Chondrocyte (in vitro differentiated cells): Measurements from ENCODE around the gene ARHGEF4. TPM values are rescaled to one million over a fixed set of nuclear protein-coding genes. Genes with fewer than 3 reads are reported as not detected.

Source experiments
- DNase-seq: peaks from one replicate; pipeline ENCODE4 v3.0.0; 2021; ENCODE audit warnings: mixed read lengths, low spot score
- H3K27ac Mint-ChIP-seq: one replicate; pipeline ENCODE4 v1.8.0; 2021; ENCODE audit warnings: mild to moderate bottlenecking, moderate library complexity, mixed read lengths; ENCODE audit not compliant: unreplicated experiment
- H3K27me3 Mint-ChIP-seq: 2 replicates; pipeline ENCODE4 v1.8.0; 2021; ENCODE audit warnings: low read depth, mixed read lengths
- H3K36me3 Mint-ChIP-seq: 2 replicates; pipeline ENCODE4 v1.8.0; 2021; ENCODE audit warnings: low read depth, mixed read lengths
- H3K4me1 Mint-ChIP-seq: 2 replicates; pipeline ENCODE4 v1.8.0; 2021; ENCODE audit warnings: low read depth, mild to moderate bottlenecking, mixed read lengths
- H3K4me3 Mint-ChIP-seq: one replicate; pipeline ENCODE4 v1.8.0; 2021; ENCODE audit warnings: mild to moderate bottlenecking, moderate library complexity, mixed read lengths; ENCODE audit not compliant: unreplicated experiment
- H3K9me3 Mint-ChIP-seq: 2 replicates; pipeline ENCODE4 v1.8.0; 2021; ENCODE audit warnings: low read depth, mixed read lengths
- total RNA-seq: library from RNA; stranded (reverse); gene quantifications from 3 replicates; pipeline ENCODE4 v1.2.1, GENCODE V29; 2021
- TF ChIP-seq, protein P1 (sequence below): fragments of 200-600 bp; sonication (generic); IDR thresholded peaks from 2 replicates; pipeline ENCODE4 v1.5.0; 2021; ENCODE audit warnings: antibody characterized with exemption, mild to moderate bottlenecking, moderate library complexity

ARHGEF4 gene
- total RNA-seq, 1 donor from 2014 or later: 12.3 TPM

DNA sequence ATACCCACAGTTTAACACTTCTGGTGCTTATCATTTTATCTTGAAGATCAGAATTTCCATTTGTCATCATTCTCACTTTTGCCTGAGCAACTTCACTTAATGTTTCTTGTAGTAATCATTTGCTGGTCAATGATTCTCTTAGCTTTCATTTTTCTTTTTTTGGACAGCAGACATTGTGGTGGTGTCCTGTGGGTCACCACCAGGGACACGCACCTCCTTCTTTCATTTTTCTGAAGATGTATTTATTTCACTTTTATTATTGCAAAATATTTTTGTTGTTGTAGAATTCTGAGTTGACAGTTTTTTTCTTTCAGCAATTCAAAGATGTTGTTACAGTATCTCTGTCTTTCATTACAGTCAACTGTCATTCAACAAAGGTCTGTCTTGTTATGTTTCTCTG is 172.3 kb downstream of the ARHGEF4 start:
- Mint-ChIP-seq H3K4me1 (no peaks in the 10 kb centered on the region), H3K36me3 (no peaks in the 10 kb centered on the region)

DNA sequence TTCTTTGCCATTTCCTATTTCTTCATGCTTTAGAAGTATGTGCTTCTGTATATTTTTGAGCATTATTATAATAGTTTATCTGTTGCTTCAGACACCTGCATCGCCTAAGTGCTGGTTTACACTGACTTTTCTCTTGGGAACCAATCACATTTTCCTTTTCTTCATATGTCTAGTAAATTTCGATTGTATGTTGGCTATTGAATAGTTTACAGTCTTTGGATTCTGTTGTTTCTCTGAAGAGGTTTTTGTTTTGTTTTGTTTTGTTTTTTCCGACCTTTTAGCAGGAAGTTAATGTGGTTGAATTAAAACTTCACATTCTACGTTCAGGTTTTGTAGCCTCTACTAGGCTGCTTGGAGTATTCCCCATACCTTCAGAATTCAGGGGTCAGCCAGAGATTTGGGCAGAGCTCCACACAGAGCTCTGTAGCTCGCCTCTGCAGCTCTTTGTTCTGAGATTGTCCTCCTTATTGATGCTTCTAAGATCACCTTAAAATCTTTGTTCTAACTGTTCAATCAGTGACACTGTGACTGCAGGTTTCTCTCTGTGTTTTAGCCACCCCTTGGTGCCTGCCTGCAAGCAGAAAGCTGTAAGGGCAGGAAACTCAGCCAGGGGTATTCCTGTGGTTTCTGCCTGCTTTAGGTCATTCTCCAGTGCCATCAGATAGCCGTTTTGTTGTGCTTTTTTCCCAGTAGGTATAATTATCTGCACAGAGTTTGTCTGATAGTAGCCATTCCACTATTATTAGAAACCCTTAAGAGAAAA is 173.2 kb downstream of the ARHGEF4 start:
- Mint-ChIP-seq H3K36me3 (no peaks in the 10 kb centered on the region), H3K27me3 (peaks cover 52% of the 10 kb centered on the region), H3K4me3 (no peak overlapping the region), H3K4me1 (no peaks in the 10 kb centered on the region), H3K27ac (no peak overlapping the region), H3K9me3 (peaks cover 5% of the 10 kb centered on the region)
- TF ChIP-seq, protein P1, sequence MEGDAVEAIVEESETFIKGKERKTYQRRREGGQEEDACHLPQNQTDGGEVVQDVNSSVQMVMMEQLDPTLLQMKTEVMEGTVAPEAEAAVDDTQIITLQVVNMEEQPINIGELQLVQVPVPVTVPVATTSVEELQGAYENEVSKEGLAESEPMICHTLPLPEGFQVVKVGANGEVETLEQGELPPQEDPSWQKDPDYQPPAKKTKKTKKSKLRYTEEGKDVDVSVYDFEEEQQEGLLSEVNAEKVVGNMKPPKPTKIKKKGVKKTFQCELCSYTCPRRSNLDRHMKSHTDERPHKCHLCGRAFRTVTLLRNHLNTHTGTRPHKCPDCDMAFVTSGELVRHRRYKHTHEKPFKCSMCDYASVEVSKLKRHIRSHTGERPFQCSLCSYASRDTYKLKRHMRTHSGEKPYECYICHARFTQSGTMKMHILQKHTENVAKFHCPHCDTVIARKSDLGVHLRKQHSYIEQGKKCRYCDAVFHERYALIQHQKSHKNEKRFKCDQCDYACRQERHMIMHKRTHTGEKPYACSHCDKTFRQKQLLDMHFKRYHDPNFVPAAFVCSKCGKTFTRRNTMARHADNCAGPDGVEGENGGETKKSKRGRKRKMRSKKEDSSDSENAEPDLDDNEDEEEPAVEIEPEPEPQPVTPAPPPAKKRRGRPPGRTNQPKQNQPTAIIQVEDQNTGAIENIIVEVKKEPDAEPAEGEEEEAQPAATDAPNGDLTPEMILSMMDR: no peak
- DNase-seq: no peak

More for the DNA sequence above, 172.3 kb downstream of the ARHGEF4 start:
- H3K27me3 Mint-ChIP-seq: peaks cover 48% of the 10 kb centered on the region
- H3K9me3 Mint-ChIP-seq: peaks cover 5% of the 10 kb centered on the region
- DNase-seq: no peak
- H3K27ac Mint-ChIP-seq: no peak overlapping the region
- no peak overlapping the region for H3K4me3 Mint-ChIP-seq
- TF ChIP-seq, protein P1: no peak

DNA sequence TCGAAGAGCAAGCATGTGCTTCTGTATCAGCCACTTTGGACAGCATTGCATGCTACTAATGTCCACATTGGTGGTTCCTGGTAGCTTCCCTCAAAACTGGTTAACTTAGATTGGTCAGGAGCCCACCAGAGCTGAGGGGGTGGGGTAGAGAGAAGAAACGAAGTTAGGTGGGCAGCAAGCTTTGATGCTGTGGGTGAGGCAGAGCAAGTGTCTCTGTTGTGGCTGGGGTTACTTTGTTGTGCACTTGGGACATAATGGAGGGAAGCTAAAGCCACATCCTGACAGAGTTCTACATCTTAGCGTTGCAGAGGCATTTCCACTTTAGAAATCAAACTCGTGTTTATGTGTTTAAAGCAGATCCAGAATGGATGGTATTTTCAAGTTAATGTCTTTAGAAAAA is 173.9 kb downstream of the ARHGEF4 start:
- H3K4me1 Mint-ChIP-seq: no peaks in the 10 kb centered on the region
- H3K9me3 Mint-ChIP-seq: peaks cover 5% of the 10 kb centered on the region
- H3K27me3 Mint-ChIP-seq: peaks cover 49% of the 10 kb centered on the region
- no peaks in the 10 kb centered on the region for H3K36me3 Mint-ChIP-seq
- H3K27ac Mint-ChIP-seq: no peak overlapping the region
- TF ChIP-seq, protein P1: no peak
- H3K4me3 Mint-ChIP-seq: no peak overlapping the region
- DNase-seq: no peak

DNA sequence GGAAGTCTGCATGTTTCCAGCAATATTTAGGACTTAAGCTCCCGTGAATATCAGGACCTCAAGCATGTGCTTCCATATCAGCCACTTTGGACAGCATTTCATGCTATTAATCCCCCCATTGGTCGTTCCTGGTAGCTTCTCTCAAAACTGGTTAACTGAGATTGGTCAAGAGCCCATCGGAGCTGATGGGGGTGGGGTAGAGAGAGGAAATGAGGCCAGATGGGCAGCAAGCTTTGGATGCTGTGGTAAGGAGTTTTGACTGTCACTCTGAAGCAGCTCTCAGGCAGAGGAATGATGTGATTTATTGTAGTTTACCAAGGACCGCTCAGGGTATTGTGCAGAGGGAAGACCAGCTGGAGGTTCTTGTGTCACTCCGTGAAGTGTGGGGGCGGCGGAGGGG is 174.8 kb downstream of the ARHGEF4 start:
- no peak for DNase-seq
- Mint-ChIP-seq H3K4me3 (no peak overlapping the region), H3K27ac (no peak overlapping the region), H3K27me3 (peaks cover 43% of the 10 kb centered on the region), H3K9me3 (peaks cover 5% of the 10 kb centered on the region), H3K36me3 (no peaks in the 10 kb centered on the region), H3K4me1 (no peaks in the 10 kb centered on the region)
- TF ChIP-seq, protein P1: no peak

DNA sequence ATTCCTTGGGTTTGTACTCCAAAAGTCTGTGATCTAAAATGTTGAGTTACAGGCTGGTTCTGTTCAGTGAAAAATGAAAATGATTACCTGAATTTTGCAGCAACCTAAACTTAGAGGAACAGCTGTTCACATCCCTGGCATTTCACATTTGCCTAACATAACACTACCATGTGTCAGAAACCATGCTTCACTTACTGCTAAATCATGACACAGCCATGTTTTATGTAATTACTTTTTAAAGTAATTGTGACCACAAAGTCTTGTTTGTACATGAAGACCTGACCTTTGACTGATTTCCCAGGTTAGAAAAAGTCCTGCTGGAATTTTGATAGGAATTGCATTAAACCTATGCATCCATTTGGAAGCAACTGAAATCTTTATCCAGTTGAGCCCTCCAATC is 177.4 kb downstream of the ARHGEF4 start:
- DNase-seq: no peak
- peaks cover 14% of the 10 kb centered on the region for H3K4me1 Mint-ChIP-seq
- H3K9me3 Mint-ChIP-seq: no peaks in the 10 kb centered on the region
- H3K4me3 Mint-ChIP-seq: no peak overlapping the region
- no peak overlapping the region for H3K27ac Mint-ChIP-seq
- TF ChIP-seq, protein P1: no peak
- peaks cover 35% of the 10 kb centered on the region for H3K27me3 Mint-ChIP-seq
- no peaks in the 10 kb centered on the region for H3K36me3 Mint-ChIP-seq
